ENCODE results near the gene BCAS3.

The BCAS3 gene

DNA sequence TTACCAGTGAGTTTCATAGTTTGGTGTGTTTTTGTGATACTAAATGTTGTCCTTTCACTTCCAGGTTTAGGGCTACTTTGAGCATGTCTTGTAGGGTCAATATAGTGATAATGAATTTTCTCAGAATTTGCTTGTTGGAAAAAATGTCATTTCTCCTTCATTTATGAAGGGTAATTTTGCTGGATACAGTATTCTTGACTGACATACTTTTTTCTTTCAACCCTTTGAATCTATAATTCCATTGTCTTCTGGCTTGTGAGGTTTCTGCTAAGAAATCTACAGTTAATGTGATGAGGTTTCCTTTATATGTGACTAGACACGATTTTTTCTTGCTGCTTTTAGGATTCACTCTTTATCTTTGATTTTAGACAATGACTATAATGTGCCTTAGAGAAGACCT lies 219.3 kb downstream of the BCAS3 start:
- Histone ChIP-seq H2AFZ (ENCODE audit: low read length) (no peak overlapping the region), H3F3A (ENCODE audit: insufficient read depth, low read length) (no peaks in the 10 kb centered on the region), H3K27ac (ENCODE audit: low read depth, low read length, poor library complexity, severe bottlenecking) (no peak overlapping the region), H3K4me2 (ENCODE audit: low read length) (no peak overlapping the region), H3K9ac (ENCODE audit: low read length) (no peak overlapping the region), H4K20me1 (ENCODE audit: insufficient read depth, low read length) (no peaks in the 10 kb centered on the region), H3K36me3 (ENCODE audit: insufficient read depth, low read length) (peaks cover 17% of the 10 kb centered on the region), H3K27me3 (ENCODE audit: insufficient read depth, low read length) (no peaks in the 10 kb centered on the region), H3K79me2 (ENCODE audit: insufficient read depth, low read length) (peaks cover 14% of the 10 kb centered on the region; the same call in 1 of the 2 replicates), H3K9me3 (ENCODE audit: low read length) (peaks cover 3% of the 10 kb centered on the region; the same call in 1 of the 2 replicates), H3K4me3 (ENCODE audit: low read depth, low read length, poor library complexity, severe bottlenecking) (no peak overlapping the region), H3K9me2 (ENCODE audit: low read depth, low read length) (no peaks in the 10 kb centered on the region), H3K4me1 (ENCODE audit: insufficient read depth, low read length, severe bottlenecking) (peaks cover 17% of the 10 kb centered on the region)
- TF ChIP-seq EZH2 (IDR thresholded peaks at IDR 0.05; ENCODE audit: borderline replicate concordance, low read length), result no peak
- TF ChIP-seq, protein P1, sequence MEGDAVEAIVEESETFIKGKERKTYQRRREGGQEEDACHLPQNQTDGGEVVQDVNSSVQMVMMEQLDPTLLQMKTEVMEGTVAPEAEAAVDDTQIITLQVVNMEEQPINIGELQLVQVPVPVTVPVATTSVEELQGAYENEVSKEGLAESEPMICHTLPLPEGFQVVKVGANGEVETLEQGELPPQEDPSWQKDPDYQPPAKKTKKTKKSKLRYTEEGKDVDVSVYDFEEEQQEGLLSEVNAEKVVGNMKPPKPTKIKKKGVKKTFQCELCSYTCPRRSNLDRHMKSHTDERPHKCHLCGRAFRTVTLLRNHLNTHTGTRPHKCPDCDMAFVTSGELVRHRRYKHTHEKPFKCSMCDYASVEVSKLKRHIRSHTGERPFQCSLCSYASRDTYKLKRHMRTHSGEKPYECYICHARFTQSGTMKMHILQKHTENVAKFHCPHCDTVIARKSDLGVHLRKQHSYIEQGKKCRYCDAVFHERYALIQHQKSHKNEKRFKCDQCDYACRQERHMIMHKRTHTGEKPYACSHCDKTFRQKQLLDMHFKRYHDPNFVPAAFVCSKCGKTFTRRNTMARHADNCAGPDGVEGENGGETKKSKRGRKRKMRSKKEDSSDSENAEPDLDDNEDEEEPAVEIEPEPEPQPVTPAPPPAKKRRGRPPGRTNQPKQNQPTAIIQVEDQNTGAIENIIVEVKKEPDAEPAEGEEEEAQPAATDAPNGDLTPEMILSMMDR (IDR thresholded peaks at IDR 0.05; ENCODE audit: low read length), result no peak

DNA sequence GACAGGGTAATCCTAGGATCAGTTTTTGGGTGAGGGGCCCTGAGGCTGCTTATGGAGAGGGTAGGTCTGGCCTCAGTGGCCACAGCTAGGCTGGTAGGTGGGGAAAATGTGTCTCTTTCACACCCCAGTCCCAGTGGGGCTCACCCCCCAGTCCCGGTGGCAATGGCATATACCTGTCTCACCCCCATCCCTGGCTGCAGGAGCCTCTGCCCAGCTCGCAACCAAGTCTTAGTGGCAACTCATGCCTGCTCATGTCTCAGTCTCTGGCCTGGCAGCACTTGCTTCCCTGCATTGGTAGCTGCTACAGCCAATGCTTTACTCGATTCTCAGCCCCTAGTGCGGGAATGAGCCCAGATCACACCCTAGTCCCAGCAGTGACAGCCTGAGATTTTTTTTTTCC lies 221.5 kb downstream of the BCAS3 start:
- Histone ChIP-seq H3K4me2 (ENCODE audit: low read length) (no peak overlapping the region), H3K27me3 (ENCODE audit: insufficient read depth, low read length) (no peaks in the 10 kb centered on the region), H3K4me1 (ENCODE audit: insufficient read depth, low read length, severe bottlenecking) (peaks cover 20% of the 10 kb centered on the region), H3K9me2 (ENCODE audit: low read depth, low read length) (no peaks in the 10 kb centered on the region), H3K27ac (ENCODE audit: low read depth, low read length, poor library complexity, severe bottlenecking) (no peak overlapping the region), H3K79me2 (ENCODE audit: insufficient read depth, low read length) (peaks cover 14% of the 10 kb centered on the region; the same call in 1 of the 2 replicates), H4K20me1 (ENCODE audit: insufficient read depth, low read length) (no peaks in the 10 kb centered on the region), H2AFZ (ENCODE audit: low read length) (no peak overlapping the region), H3F3A (ENCODE audit: insufficient read depth, low read length) (no peaks in the 10 kb centered on the region), H3K4me3 (ENCODE audit: low read depth, low read length, poor library complexity, severe bottlenecking) (no peak overlapping the region), H3K9ac (ENCODE audit: low read length) (no peak overlapping the region), H3K9me3 (ENCODE audit: low read length) (peaks cover 3% of the 10 kb centered on the region; the same call in 1 of the 2 replicates), H3K36me3 (ENCODE audit: insufficient read depth, low read length) (peaks cover 20% of the 10 kb centered on the region)
- TF ChIP-seq, protein P1 (IDR thresholded peaks at IDR 0.05; ENCODE audit: low read length), result no peak
- TF ChIP-seq EZH2 (IDR thresholded peaks at IDR 0.05; ENCODE audit: borderline replicate concordance, low read length), result no peak

DNA sequence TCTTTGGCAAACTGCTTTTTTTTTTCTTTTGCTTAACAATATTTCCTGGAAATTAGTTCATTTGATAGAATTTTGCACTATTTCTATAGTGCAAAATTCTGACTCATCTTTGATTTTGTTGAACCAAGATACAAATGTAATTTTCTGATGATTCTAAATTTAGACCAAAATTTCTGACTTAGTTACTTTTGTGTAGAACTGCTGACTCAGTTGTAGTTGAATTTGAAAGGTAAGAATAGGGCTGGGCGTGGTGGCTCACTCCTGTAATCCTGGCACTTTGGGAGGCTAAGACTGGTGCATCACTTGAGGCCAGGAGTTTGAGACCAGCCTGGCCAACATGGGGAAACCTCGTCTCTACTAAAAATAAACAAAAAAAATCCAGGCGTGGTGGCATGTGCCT lies 223.0 kb downstream of the BCAS3 start:
- no peak overlapping the region for H2AFZ ChIP-seq (ENCODE audit: low read length)
- H3K9me3 ChIP-seq (ENCODE audit: low read length), result peaks cover 3% of the 10 kb centered on the region; the same call in 1 of the 2 replicates
- no peaks in the 10 kb centered on the region for H3K9me2 ChIP-seq (ENCODE audit: low read depth, low read length)
- H4K20me1 ChIP-seq (ENCODE audit: insufficient read depth, low read length), result no peaks in the 10 kb centered on the region
- H3K27ac ChIP-seq (ENCODE audit: low read depth, low read length, poor library complexity, severe bottlenecking), result no peak overlapping the region
- no peak overlapping the region for H3K9ac ChIP-seq (ENCODE audit: low read length)
- peaks cover 31% of the 10 kb centered on the region for H3K36me3 ChIP-seq (ENCODE audit: insufficient read depth, low read length)
- H3K4me3 ChIP-seq (ENCODE audit: low read depth, low read length, poor library complexity, severe bottlenecking), result no peak overlapping the region
- H3F3A ChIP-seq (ENCODE audit: insufficient read depth, low read length), result no peaks in the 10 kb centered on the region
- no peak overlapping the region for H3K4me2 ChIP-seq (ENCODE audit: low read length)
- H3K27me3 ChIP-seq (ENCODE audit: insufficient read depth, low read length), result no peaks in the 10 kb centered on the region
- peaks cover 14% of the 10 kb centered on the region; the same call in 1 of the 2 replicates for H3K79me2 ChIP-seq (ENCODE audit: insufficient read depth, low read length)
- TF ChIP-seq, protein P1 (IDR thresholded peaks at IDR 0.05; ENCODE audit: low read length), result no peak
- TF ChIP-seq EZH2 (IDR thresholded peaks at IDR 0.05; ENCODE audit: borderline replicate concordance, low read length), result no peak
- H3K4me1 ChIP-seq (ENCODE audit: insufficient read depth, low read length, severe bottlenecking), result peaks cover 20% of the 10 kb centered on the region

Measured in OCI-LY1 (cell line).